ENCODE results near the gene HLA-F.

The HLA-F gene

GRCh38 chr6:29724937-29725869 lies 2.0 kb downstream of the HLA-F start:
- TF ChIP-seq, protein P1, sequence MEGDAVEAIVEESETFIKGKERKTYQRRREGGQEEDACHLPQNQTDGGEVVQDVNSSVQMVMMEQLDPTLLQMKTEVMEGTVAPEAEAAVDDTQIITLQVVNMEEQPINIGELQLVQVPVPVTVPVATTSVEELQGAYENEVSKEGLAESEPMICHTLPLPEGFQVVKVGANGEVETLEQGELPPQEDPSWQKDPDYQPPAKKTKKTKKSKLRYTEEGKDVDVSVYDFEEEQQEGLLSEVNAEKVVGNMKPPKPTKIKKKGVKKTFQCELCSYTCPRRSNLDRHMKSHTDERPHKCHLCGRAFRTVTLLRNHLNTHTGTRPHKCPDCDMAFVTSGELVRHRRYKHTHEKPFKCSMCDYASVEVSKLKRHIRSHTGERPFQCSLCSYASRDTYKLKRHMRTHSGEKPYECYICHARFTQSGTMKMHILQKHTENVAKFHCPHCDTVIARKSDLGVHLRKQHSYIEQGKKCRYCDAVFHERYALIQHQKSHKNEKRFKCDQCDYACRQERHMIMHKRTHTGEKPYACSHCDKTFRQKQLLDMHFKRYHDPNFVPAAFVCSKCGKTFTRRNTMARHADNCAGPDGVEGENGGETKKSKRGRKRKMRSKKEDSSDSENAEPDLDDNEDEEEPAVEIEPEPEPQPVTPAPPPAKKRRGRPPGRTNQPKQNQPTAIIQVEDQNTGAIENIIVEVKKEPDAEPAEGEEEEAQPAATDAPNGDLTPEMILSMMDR (IDR thresholded peaks at IDR 0.05; ENCODE audit: borderline replicate concordance, insufficient read depth, low read depth, low read length) = no peak
- peak overlapping the region; percentile 91 for H3K4me3 ChIP-seq (ENCODE audit: low read depth, low read length)

DNA sequence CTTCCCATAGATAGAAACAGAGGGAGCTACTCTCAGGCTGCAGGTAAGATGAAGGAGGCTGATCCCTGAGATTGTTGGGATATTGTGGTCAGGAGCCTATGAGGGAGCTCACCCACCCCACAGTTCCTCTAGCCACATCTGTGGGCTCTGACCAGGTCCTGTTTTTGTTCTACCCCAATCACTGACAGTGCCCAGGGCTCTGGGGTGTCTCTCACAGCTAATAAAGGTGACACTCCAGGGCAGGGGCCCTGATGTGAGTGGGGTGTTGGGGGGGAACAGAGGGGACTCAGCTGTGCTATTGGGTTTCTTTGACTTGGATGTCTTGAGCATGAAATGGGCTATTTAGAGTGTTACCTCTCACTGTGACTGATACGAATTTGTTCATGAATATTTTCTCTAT lies 2.8 kb downstream of the HLA-F start:
- TF ChIP-seq, protein P1 (IDR thresholded peaks at IDR 0.05; ENCODE audit: borderline replicate concordance, insufficient read depth, low read depth, low read length) = no peak
- H3K4me3 ChIP-seq (ENCODE audit: low read depth, low read length) = no peak overlapping the region

- no peak overlapping the region for H3K4me3 ChIP-seq (ENCODE audit: low read depth, low read length)
- TF ChIP-seq, protein P1 (IDR thresholded peaks at IDR 0.05; ENCODE audit: borderline replicate concordance, insufficient read depth, low read depth, low read length) = no peak
These were observed 3.4 kb downstream of the HLA-F start for GRCh38 chr6:29726571-29727194.

- TF ChIP-seq, protein P1 (IDR thresholded peaks at IDR 0.05; ENCODE audit: borderline replicate concordance, insufficient read depth, low read depth, low read length) = no peak
These were observed 4.4 kb downstream of the HLA-F start for GRCh38 chr6:29727637-29728036.

GRCh38 chr6:29728173-29728874 lies 5.1 kb downstream of the HLA-F start:
- no peak overlapping the region for H3K4me3 ChIP-seq (ENCODE audit: low read depth, low read length)
- TF ChIP-seq, protein P1 (IDR thresholded peaks at IDR 0.05; ENCODE audit: borderline replicate concordance, insufficient read depth, low read depth, low read length) = no peak

More at GRCh38 chr6:29727637-29728036, 4.4 kb downstream of the HLA-F start:
- H3K4me3 ChIP-seq (ENCODE audit: low read depth, low read length) = no peak overlapping the region

DNA sequence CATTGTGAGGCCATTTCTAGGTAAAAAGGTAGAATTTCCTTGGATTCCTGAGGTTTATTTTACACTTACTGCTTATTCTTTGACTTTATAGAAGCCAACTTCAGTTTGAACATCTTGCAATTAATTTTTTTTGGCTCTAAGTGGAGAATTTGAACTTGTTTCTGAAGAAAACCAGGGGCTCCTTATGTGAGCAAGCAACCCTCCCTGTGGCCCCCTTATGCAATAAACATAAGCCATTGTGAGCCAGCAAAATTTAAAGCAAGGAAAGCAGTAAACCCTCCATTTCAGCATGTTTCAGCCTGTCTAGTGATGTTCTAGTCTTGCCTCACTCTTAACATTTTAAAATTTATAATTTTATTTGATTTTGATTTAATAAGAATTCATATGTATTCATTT lies 5.6 kb downstream of the HLA-F start:
- no peak overlapping the region for H3K4me3 ChIP-seq (ENCODE audit: low read depth, low read length)
- TF ChIP-seq, protein P1 (IDR thresholded peaks at IDR 0.05; ENCODE audit: borderline replicate concordance, insufficient read depth, low read depth, low read length) = no peak
